Mucosa of rectum (tissue), 2 donors: Measurements from ENCODE around the gene RAB8A.
"Not testable (repeated sequence)": the region's sequence is repeated elsewhere in the genome, so short reads cannot be mapped to it uniquely, and the experiment has no call there.

Experiments used
- H3K27ac ChIP-seq, 2 donors: one replicate each; pipeline ENCODE4 v1.7.0; 2013; ENCODE audit warnings: inconsistent platforms in 2 of 2, low read depth in 2 of 2, low read length in 2 of 2
- H3K27me3 ChIP-seq, 2 donors: one replicate each; pipeline ENCODE4 v1.7.0; 2013; ENCODE audit warnings: low read length in 2 of 2; ENCODE audit not compliant: control insufficient read depth in 2 of 2, insufficient read depth in 2 of 2
- H3K36me3 ChIP-seq, 2 donors: one replicate each; pipeline ENCODE4 v1.7.0; 2013; ENCODE audit warnings: low read length in 2 of 2; ENCODE audit not compliant: control insufficient read depth in 2 of 2, insufficient read depth in 2 of 2
- H3K4me1 ChIP-seq, 2 donors: one replicate each; pipeline ENCODE4 v1.7.0; 2013; ENCODE audit warnings: low read length in 2 of 2, mild to moderate bottlenecking in 1 of 2; ENCODE audit not compliant: control insufficient read depth in 2 of 2, insufficient read depth in 2 of 2
- H3K4me3 ChIP-seq, 2 donors: one replicate each; pipeline ENCODE4 v1.7.0; 2013; ENCODE audit warnings: low read length in 2 of 2
- H3K9ac ChIP-seq, 2 donors: one replicate each; pipeline ENCODE4 v1.7.0; 2013; ENCODE audit warnings: low read length in 2 of 2, low read depth in 1 of 2, mild to moderate bottlenecking in 1 of 2
- H3K9me3 ChIP-seq, 2 donors: one replicate each; pipeline ENCODE4 v1.7.0; 2013; ENCODE audit warnings: low read length in 2 of 2; ENCODE audit not compliant: control insufficient read depth in 2 of 2
- donor health status: healthy.
- donor health status: Normal muscosa, but diverticular disease.

The RAB8A gene

GRCh38 chr19:16167055-16167454, 55.4 kb downstream of the RAB8A start:
- Histone ChIP-seq H3K9me3 (no peaks in the 10 kb centered on the region), H3K36me3 (no peaks in the 10 kb centered on the region), H3K27me3 (no peaks in the 10 kb centered on the region), H3K27ac (no peak overlapping the region), H3K4me3 (no peak overlapping the region), H3K4me1 (peaks cover 0 to 3% of the 10 kb centered on the region in 2 donors), H3K9ac (no peak overlapping the region)

DNA sequence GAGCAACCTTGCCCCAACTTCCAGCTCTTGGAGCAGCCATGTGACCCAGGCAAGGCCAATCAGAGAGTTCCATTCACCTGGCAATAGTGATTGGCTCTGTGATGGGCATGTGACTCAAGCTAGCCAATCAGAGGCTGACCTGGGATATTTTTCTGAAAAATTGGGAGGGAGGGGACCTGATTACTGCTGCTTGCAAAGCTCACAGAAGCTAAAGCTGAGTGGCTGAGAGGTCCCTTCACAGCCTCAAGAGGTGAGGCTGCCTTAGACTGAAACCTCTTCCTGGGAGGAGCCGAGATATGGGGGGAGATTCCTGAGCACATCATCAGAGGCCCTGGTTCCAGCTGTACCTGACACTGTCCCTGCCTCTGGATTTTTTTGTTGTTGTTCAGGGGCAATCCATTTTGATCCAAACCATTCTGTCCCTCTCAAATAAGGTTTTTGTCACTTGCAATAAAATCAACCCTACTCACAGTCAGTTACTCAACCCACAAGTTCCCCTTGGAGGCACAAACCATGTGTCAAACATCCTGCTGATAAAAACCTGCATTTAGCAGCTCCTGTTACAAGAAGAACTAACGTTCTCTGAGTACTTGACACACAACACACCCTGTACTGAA, 56.9 kb downstream of the RAB8A start:
- H3K27ac ChIP-seq, result no peak overlapping the region
- no peaks in the 10 kb centered on the region for H3K9me3 ChIP-seq
- H3K36me3 ChIP-seq, result no peaks in the 10 kb centered on the region
- no peaks in the 10 kb centered on the region for H3K27me3 ChIP-seq
- H3K9ac ChIP-seq, result no peak overlapping the region
- H3K4me1 ChIP-seq, result peaks cover 0 to 3% of the 10 kb centered on the region in 2 donors
- no peak overlapping the region for H3K4me3 ChIP-seq

DNA sequence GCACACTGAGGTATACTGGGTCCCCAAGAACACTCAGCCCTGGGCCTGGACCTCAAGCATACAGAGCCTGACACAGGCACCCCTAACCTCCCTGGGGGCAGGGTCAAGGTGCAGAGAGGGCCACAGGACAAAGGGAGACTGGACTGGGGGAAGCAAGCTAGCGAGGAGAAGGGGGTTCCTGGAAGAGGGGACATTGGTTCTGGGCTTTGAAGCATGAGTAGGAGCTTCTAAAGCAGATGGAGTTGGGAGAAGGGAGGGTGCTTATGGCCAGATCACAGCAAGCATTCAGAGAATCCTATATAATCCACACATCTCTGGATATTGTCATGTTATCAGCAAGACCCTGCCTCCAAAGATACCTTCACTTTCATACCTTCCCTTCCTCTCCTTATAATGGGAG, 58.4 kb downstream of the RAB8A start:
- Histone ChIP-seq H3K4me3 (no peak overlapping the region), H3K27ac (no peak overlapping the region), H3K4me1 (no peaks in the 10 kb centered on the region), H3K36me3 (no peaks in the 10 kb centered on the region), H3K9ac (no peak overlapping the region), H3K9me3 (no peaks in the 10 kb centered on the region), H3K27me3 (no peaks in the 10 kb centered on the region)

DNA sequence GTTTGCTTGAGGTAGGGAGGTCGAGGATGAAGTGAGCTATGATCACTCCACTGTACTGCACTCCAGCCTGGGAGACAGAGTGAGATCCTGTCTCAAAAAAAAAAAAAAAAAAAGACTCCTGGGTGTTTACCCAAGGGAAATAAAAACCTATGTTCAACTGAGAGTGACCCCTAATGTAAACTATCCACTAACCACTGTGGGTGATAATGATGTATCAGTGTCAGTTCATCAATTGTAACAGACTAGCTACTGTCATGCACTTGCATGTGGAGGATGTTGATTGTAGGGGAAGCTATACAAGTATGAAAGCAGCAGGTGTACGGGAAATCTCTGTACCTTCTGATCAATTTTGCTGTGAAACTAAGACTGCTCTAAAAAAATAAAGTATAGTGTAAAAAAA, 64.3 kb downstream of the RAB8A start:
- Histone ChIP-seq H3K4me1 (no peaks in the 10 kb centered on the region), H3K36me3 (no peaks in the 10 kb centered on the region), H3K4me3 (no peak overlapping the region), H3K27me3 (no peaks in the 10 kb centered on the region), H3K27ac (no peak overlapping the region), H3K9me3 (no peaks in the 10 kb centered on the region), H3K9ac (no peak overlapping the region)

- H3K27ac ChIP-seq, H3K4me3 ChIP-seq, H3K27me3 ChIP-seq, H3K9me3 ChIP-seq, H3K4me1 ChIP-seq, H3K36me3 ChIP-seq, H3K9ac ChIP-seq: not testable (repeated sequence)
Measured at GRCh38 chr19:16178866-16179265, 67.2 kb downstream of the RAB8A start.

- Histone ChIP-seq H3K27me3 (no peaks in the 10 kb centered on the region), H3K4me1 (no peaks in the 10 kb centered on the region), H3K4me3 (no peak overlapping the region), H3K9ac (no peak overlapping the region), H3K9me3 (no peaks in the 10 kb centered on the region), H3K36me3 (no peaks in the 10 kb centered on the region), H3K27ac (no peak overlapping the region)
Measured at GRCh38 chr19:16180611-16181010, 68.9 kb downstream of the RAB8A start.
